ENCODE measurements around the gene NDUFA5. TPM values are rescaled to one million over a fixed set of nuclear protein-coding genes. Genes with fewer than 3 reads are reported as not detected.

Gene NDUFA5
- total RNA-seq, 1 donor from 2014 or later = 87.0 TPM

- no peaks in the 10 kb centered on the region for H3K27me3 Mint-ChIP-seq
- peaks cover 6% of the 10 kb centered on the region for H3K36me3 Mint-ChIP-seq (ENCODE audit: insufficient read depth)
- H3K4me1 Mint-ChIP-seq (ENCODE audit: low read depth) = no peaks in the 10 kb centered on the region
- TF ChIP-seq CTCF (IDR thresholded peaks at IDR 0.05; ENCODE audit: unreplicated experiment) = no peak
- H3K4me3 Mint-ChIP-seq (ENCODE audit: low read depth) = no peak overlapping the region
- no peak for DNase-seq (ENCODE audit: low spot score, unreplicated experiment)
- H3K9me3 Mint-ChIP-seq (ENCODE audit: low read depth) = peaks cover 13% of the 10 kb centered on the region
- H3K27ac Mint-ChIP-seq = no peak overlapping the region
Measured at GRCh38 chr7:123500878-123501489, 56.6 kb downstream of the NDUFA5 start.

GRCh38 chr7:123499211-123499970 lies 58.2 kb downstream of the NDUFA5 start:
- no peaks in the 10 kb centered on the region for H3K36me3 Mint-ChIP-seq (ENCODE audit: insufficient read depth)
- H3K27me3 Mint-ChIP-seq = no peaks in the 10 kb centered on the region
- DNase-seq (ENCODE audit: low spot score, unreplicated experiment) = no peak
- no peak overlapping the region for H3K27ac Mint-ChIP-seq
- no peak overlapping the region for H3K4me3 Mint-ChIP-seq (ENCODE audit: low read depth)
- H3K9me3 Mint-ChIP-seq (ENCODE audit: low read depth) = peaks cover 3% of the 10 kb centered on the region
- H3K4me1 Mint-ChIP-seq (ENCODE audit: low read depth) = no peaks in the 10 kb centered on the region
- TF ChIP-seq CTCF (IDR thresholded peaks at IDR 0.05; ENCODE audit: unreplicated experiment) = no peak

- Mint-ChIP-seq H3K36me3 (ENCODE audit: insufficient read depth) (no peaks in the 10 kb centered on the region), H3K9me3 (ENCODE audit: low read depth) (no peaks in the 10 kb centered on the region), H3K27me3 (no peaks in the 10 kb centered on the region), H3K4me1 (ENCODE audit: low read depth) (no peaks in the 10 kb centered on the region), H3K4me3 (ENCODE audit: low read depth) (no peak overlapping the region), H3K27ac (no peak overlapping the region)
- no peak for TF ChIP-seq CTCF (IDR thresholded peaks at IDR 0.05; ENCODE audit: unreplicated experiment)
- DNase-seq (ENCODE audit: low spot score, unreplicated experiment) = no peak
Measured at GRCh38 chr7:123498601-123499000, 59.0 kb downstream of the NDUFA5 start.

- Mint-ChIP-seq H3K36me3 (ENCODE audit: insufficient read depth) (no peaks in the 10 kb centered on the region), H3K4me3 (ENCODE audit: low read depth) (no peak overlapping the region), H3K4me1 (ENCODE audit: low read depth) (no peaks in the 10 kb centered on the region), H3K27me3 (no peaks in the 10 kb centered on the region), H3K9me3 (ENCODE audit: low read depth) (no peaks in the 10 kb centered on the region), H3K27ac (no peak overlapping the region)
- TF ChIP-seq CTCF (IDR thresholded peaks at IDR 0.05; ENCODE audit: unreplicated experiment) = no peak
- no peak for DNase-seq (ENCODE audit: low spot score, unreplicated experiment)
Measured at GRCh38 chr7:123498031-123498430, 59.6 kb downstream of the NDUFA5 start.

GRCh38 chr7:123494193-123494796 lies 63.3 kb downstream of the NDUFA5 start:
- no peaks in the 10 kb centered on the region for H3K9me3 Mint-ChIP-seq (ENCODE audit: low read depth)
- DNase-seq (ENCODE audit: low spot score, unreplicated experiment) = no peak
- no peaks in the 10 kb centered on the region for H3K36me3 Mint-ChIP-seq (ENCODE audit: insufficient read depth)
- no peak overlapping the region for H3K4me3 Mint-ChIP-seq (ENCODE audit: low read depth)
- no peaks in the 10 kb centered on the region for H3K4me1 Mint-ChIP-seq (ENCODE audit: low read depth)
- no peak overlapping the region for H3K27ac Mint-ChIP-seq
- no peaks in the 10 kb centered on the region for H3K27me3 Mint-ChIP-seq
- TF ChIP-seq CTCF (IDR thresholded peaks at IDR 0.05; ENCODE audit: unreplicated experiment) = peak; percentile 81

Measured in progenitor cell of endocrine pancreas (in vitro differentiated cells).